SU-DHL-6 (cell line): Measurements from ENCODE around the gene CD33.

ENCODE experiments used
- CTCF ChIP-seq: fragments of 200-600 bp; sonication (generic); IDR thresholded peaks from one replicate; pipeline ENCODE4 v1.5.1; 2017; ENCODE audit warnings: antibody characterized with exemption, mild to moderate bottlenecking, low read length, moderate library complexity; ENCODE audit not compliant: insufficient read depth, poor library complexity, severe bottlenecking
- EZH2phosphoT487 ChIP-seq: fragments of 200-600 bp; sonication (generic), shearing (Covaris generic); conservative IDR thresholded peaks from 2 replicates; pipeline ENCODE4 v1.6.1; 2018; ENCODE audit warnings: mild to moderate bottlenecking, antibody characterized with exemption, low read length, moderate library complexity, mixed read lengths

DNA sequence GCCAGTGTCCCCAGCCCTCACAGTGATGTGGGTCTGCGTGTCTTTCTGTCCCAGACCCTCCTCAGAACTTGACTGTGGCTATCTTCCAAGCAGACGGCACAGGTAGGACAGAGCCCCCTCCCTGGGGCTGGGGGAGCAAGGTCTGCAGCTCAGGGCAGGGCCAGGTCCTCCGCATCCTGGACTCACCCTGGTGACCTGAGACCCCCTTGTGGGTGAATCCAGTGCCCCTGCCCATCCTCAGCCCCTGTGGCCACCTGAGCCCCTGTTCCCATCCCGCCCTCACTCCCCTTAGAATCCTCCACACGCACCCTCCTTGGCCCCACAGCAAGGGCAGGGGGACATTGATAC, 39.0 kb upstream of the CD33 start:
- TF ChIP-seq CTCF (no peak), EZH2phosphoT487 (no peak)
